Natural killer cell treated with Interleukin-12 subunit alpha and Interleukin-12 subunit beta and Interleukin-15 and Interleukin-18, amount 100 ng/mL, for 72 hours (primary cell): ENCODE results near the gene SFTPB. TPM values are rescaled to one million over a fixed set of nuclear protein-coding genes. Genes with fewer than 3 reads are reported as not detected.
A peak's percentile ranks its signal among the peaks of the same experiment; 100 is the strongest.

ENCODE experiments used
- ATAC-seq, 2 donors: fragments of 150-1000 bp; cut with Tn5 transposase in 1 of 2; sonication (Bioruptor Pico), chemical (Tn5 transposase) in 1 of 2; 2 replicates each; pipeline ENCODE4 v1.10.0; 2021
- DNase-seq: peaks from one replicate; pipeline ENCODE4 v3.0.0; 2022; ENCODE audit warnings: low spot score
- H3K27ac Mint-ChIP-seq, 2 donors: 1 replicate in 1 of 2; 2 replicates in 1 of 2; pipeline ENCODE4 v1.8.0; 2022; ENCODE audit warnings: mixed read lengths in 2 of 2, mild to moderate bottlenecking in 1 of 2, moderate library complexity in 1 of 2
- H3K27me3 Mint-ChIP-seq, 2 donors: 1 replicate in 1 of 2; 2 replicates in 1 of 2; pipeline ENCODE4 v1.8.0; 2022; ENCODE audit warnings: mixed read lengths in 2 of 2
- H3K36me3 Mint-ChIP-seq: one replicate; pipeline ENCODE4 v1.8.0; 2022; ENCODE audit warnings: mixed read lengths
- H3K4me1 Mint-ChIP-seq, 2 donors: 1 replicate in 1 of 2; 2 replicates in 1 of 2; pipeline ENCODE4 v1.8.0; 2022; ENCODE audit warnings: low read depth in 2 of 2, mixed read lengths in 2 of 2, mild to moderate bottlenecking in 1 of 2
- H3K4me3 Mint-ChIP-seq: one replicate; pipeline ENCODE4 v1.8.0; 2022; ENCODE audit warnings: mixed read lengths
- H3K9me3 Mint-ChIP-seq: 2 replicates; pipeline ENCODE4 v1.8.0; 2022; ENCODE audit warnings: mixed read lengths
- total RNA-seq, 2 donors: library from RNA; stranded (reverse); gene quantifications; one replicate each; pipeline ENCODE4 v1.2.3, GENCODE V29; 2022

SFTPB gene
- total RNA-seq, 2 donors from 2014 or later: not detected

DNA sequence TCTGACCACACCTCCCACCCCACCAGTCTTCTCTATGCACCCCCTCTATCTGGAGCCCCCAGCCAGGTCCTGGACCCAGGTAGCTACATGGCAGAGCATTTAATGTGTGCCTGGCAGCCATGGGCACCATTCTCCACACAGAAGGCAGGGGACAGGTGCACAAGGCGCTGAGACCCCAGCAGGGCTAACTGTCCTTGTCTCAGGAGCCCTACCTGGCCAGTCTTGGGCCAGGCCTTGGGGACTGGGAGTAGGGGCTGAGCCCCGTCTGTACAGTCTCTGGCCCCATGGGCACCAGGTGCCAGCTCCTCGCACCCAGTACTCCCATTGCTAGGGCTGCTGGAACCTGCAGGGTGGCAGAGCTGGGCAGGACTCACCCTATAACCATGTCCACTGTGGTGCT, 29.1 kb upstream of the SFTPB start:
- ATAC-seq (no peak), DNase-seq (peak; percentile 5)
- no peaks in the 10 kb centered on the region for H3K9me3 Mint-ChIP-seq
- H3K4me3 Mint-ChIP-seq: peak overlapping the region; percentile 94
- peaks cover 82% of the 10 kb centered on the region in 2 donors for H3K4me1 Mint-ChIP-seq
- H3K36me3 Mint-ChIP-seq: peaks cover 21% of the 10 kb centered on the region
- peak overlapping the region; percentile 84 to 99 for H3K27ac Mint-ChIP-seq
- no peaks in the 10 kb centered on the region for H3K27me3 Mint-ChIP-seq

DNA sequence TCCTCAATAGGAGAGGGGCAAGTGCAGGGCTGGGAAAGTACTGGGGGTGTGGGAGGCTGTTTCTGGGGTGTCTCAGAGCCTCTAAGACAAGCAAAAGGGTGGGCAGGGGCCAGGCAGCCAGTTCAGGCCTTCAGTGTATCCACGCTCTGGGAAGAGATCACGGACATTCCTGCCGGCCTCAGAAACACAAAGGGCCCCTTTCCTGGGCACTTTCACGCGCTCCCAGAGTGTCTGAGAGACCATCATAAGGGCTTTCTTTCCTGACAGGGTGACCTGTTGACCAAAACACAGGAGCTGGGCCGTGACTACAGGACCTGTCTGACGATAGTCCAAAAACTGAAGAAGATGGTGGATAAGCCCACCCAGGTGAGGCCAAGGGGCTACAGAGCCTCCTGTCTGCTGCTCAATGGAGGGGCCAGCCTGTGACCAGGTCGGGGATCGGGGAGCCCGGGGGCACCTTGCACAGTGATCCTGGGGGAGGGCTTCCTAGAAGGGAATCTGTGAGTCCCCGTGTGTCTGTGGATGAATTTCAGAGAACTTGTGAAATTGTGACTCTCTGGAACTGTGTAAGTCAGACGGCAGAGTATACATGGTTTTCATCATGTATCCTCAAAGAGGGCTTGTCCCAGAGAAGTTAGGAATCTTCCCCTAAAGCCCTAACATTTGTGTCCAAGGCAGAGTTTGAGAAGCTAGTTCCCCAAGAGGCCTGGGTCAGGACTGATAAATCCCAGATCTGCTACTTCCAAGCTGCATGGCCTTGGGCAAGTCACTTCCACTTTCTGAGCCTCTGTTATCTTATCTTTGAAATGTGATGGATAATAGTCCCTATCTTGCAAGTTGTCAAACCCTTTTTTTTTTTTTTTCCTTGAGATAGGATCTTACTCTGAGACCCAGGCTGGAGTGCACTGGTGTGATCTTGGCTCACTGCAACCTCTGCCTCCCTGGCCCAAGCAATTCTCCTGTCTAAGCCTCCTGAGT, 28.0 kb upstream of the SFTPB start:
- no peak for ATAC-seq
- peaks cover 81 to 82% of the 10 kb centered on the region in 2 donors for H3K4me1 Mint-ChIP-seq
- H3K27me3 Mint-ChIP-seq: no peaks in the 10 kb centered on the region
- H3K4me3 Mint-ChIP-seq: peak overlapping the region; percentile 94
- no peak for DNase-seq
- no peaks in the 10 kb centered on the region for H3K9me3 Mint-ChIP-seq
- H3K36me3 Mint-ChIP-seq: peaks cover 21% of the 10 kb centered on the region
- H3K27ac Mint-ChIP-seq: peak overlapping the region; percentile 84 to 99

DNA sequence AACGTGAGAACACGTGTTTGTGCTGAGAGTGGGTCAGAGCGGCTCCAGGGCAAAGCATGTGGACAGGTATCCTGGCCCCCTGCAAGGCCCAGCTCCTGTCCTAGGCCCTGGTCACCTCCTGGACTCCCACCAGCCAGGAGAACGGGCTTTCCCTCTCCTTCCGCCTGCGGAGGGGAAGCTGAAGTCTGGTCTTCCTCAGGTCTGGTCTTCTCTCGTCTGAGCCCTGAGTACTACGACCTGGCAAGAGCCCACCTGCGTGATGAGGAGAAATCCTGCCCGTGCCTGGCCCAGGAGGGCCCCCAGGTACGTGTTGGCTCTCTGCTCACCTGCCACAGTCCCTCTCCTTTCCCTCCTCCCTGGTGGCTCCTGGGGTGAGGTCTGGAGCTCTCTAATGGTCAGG, 27.1 kb upstream of the SFTPB start:
- Mint-ChIP-seq H3K27ac (peak overlapping the region; percentile 84 to 99), H3K27me3 (no peaks in the 10 kb centered on the region), H3K36me3 (peaks cover 21% of the 10 kb centered on the region), H3K4me1 (peaks cover 81 to 84% of the 10 kb centered on the region in 2 donors), H3K9me3 (no peaks in the 10 kb centered on the region), H3K4me3 (peak overlapping the region; percentile 94)
- DNase-seq (peak; percentile 28), ATAC-seq (no peak)

DNA sequence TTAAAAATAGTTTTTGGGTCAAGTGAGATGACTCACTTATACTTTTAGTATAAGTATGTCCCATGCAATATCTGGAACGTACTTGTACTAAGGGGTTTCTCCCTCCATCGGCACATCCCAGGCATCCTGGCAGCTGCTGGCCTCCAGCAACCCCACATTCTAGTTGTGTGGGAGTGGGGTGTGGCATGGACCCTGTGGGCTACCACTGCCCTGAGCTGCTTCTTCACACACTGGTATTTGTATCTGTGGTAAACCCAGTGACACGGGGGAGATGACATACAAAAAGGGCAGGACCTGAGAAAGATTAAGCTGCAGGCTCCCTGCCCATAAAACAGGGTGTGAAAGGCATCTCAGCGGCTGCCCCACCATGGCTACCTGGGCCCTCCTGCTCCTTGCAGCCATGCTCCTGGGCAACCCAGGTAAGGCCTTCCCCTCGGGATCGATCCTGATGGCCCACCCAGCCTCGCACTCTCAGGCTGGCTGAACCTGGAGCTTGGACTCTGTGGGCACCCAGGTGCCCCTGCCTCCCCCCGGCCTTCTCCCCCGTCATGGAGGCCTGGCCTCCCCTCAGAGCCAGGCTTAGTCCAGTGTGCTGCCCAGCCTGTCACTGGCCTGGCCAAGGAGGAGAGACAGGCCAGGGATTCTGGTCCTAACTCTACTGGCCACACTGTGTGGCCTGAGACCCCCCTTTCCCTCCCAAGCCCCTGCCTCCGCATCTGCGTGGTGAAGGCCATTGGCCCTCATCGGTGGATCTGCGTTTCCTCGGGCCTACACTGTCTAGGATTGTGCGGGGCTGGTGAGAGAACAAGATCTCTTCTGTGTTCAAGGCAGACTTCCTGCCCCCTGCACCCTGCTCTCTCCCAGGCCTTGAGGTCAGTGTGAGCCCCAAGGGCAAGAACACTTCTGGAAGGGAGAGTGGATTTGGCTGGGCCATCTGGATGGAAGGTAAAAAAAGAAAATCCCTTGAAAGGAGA, 26.3 kb upstream of the SFTPB start, which contains the start of gene GNLY:
Gene GNLY, plus strand, starts transcription at position 307 of the 974 bp plus-strand sequence. Its CDS starts 61 bp downstream, at position 368.
- DNase-seq (peak; percentile 74), ATAC-seq (peak; percentile 72 to 75)
- Mint-ChIP-seq H3K4me3 (peak within 1 kb of the TSS; percentile 94), H3K27me3 (no peaks in the 10 kb centered on the region), H3K36me3 (peaks cover 19% of the 10 kb centered on the region), H3K4me1 (peaks cover 78 to 80% of the 10 kb centered on the region in 2 donors), H3K9me3 (no peaks in the 10 kb centered on the region), H3K27ac (peak within 1 kb of the TSS; percentile 84 to 99)

DNA sequence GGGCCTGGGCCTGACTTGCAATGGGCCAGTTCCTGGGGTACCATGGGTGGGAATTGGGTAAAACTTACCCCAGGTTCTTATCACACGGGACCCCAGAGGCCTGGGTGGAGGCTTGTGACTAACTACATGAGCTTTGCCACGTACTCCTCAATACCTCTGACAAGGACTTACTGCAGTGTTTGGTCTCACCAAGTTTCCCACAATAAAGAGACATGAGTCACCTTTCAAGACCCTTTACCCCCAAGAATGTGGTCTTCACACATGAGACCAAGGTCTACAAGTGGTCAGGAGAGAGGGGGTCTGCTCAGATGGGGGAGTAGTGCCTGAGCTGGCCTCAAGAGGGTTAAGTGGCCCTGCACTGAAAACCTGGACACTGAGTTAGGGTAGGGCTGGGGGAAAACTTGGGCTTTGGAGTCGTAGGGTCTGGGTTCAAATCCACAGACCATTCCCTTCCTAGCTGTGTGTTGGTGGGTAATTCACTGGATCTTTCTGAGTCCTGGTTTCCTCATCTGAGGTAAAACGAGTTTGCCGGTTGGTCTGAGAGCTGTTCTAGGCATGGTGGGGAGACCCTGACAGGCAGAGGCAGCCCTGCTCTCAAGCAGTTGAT, 24.1 kb upstream of the SFTPB start:
- Mint-ChIP-seq H3K4me1 (peaks cover 60 to 61% of the 10 kb centered on the region in 2 donors), H3K27me3 (no peaks in the 10 kb centered on the region), H3K4me3 (peak overlapping the region; percentile 94), H3K27ac (peak overlapping the region; percentile 84 to 99), H3K9me3 (no peaks in the 10 kb centered on the region), H3K36me3 (peaks cover 4% of the 10 kb centered on the region)
- ATAC-seq: peak; percentile 65 to 68
- no peak for DNase-seq

DNA sequence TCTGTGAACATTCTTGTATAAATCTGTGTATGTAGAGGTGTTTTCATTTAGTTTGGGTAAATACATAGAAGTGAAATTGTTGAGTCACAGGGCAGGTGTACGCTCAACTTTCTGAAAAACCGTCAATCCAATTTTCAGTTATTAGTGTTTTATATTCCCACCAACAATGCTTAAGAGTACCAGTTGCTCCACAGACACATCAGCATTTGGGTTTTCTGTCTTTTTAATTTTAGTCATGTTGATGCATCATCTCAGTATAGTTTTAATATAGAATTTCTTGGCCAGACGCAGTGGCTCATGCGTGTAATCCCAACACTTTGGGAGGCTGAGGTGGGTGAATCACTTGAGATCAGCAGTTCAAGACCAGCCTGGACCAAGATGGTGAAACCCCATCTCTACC, 22.9 kb upstream of the SFTPB start:
- Mint-ChIP-seq H3K4me3 (peak overlapping the region; percentile 94), H3K4me1 (peaks cover 49 to 50% of the 10 kb centered on the region in 2 donors), H3K27ac (peak overlapping the region; percentile 84 to 99), H3K9me3 (no peaks in the 10 kb centered on the region), H3K27me3 (no peaks in the 10 kb centered on the region), H3K36me3 (peaks cover 4% of the 10 kb centered on the region)
- no peak for DNase-seq
- no peak for ATAC-seq

DNA sequence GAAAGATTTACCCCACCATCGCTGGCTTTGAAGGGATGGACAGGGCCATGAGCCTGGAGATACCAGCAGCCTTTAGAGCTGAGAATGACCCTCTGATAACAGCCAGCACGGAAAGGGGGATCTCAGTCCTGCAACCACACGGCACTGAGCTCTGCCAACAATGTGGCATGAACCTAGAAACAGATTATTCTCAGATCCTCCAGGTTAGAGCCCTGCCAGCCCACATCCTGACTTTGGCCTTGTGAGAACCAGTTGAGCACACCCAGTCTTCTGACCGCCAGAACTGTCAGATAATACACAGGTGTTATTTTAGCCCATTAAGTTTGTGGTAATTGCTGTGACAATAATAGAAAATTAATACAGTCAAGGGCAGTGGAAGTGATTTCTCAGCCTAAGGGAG, 16.8 kb upstream of the SFTPB start:
- no peak for DNase-seq
- Mint-ChIP-seq H3K36me3 (no peaks in the 10 kb centered on the region), H3K27ac (no peak overlapping the region), H3K4me1 (peaks cover 19 to 26% of the 10 kb centered on the region in 2 donors), H3K9me3 (no peaks in the 10 kb centered on the region), H3K27me3 (no peaks in the 10 kb centered on the region), H3K4me3 (no peak overlapping the region)
- ATAC-seq: peak; percentile 65 to 74

DNA sequence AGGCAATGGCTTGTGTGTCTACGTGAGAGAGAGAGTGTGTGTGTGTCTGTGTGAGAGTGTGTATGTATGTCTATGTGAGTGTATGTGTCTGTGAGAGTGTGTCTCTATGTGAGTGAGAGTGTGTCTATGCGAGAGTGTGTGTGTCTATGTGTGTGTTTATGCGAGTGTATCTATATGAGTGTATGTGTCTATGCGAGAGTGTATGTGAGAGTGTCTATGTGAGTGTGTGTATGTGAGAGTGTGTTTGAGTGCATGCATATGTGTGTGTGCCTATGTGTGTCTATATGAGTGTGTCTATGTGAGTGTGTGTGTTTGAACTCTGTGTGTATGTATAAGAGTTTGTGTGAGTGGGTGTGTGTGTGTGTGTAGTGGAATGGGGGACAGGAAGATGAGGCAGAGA, 16.4 kb upstream of the SFTPB start:
- Mint-ChIP-seq H3K36me3 (no peaks in the 10 kb centered on the region), H3K27me3 (no peaks in the 10 kb centered on the region), H3K4me1 (peaks cover 19 to 26% of the 10 kb centered on the region in 2 donors), H3K4me3 (no peak overlapping the region), H3K9me3 (no peaks in the 10 kb centered on the region), H3K27ac (no peak overlapping the region)
- peak; percentile 52 to 60 for ATAC-seq
- no peak for DNase-seq

DNA sequence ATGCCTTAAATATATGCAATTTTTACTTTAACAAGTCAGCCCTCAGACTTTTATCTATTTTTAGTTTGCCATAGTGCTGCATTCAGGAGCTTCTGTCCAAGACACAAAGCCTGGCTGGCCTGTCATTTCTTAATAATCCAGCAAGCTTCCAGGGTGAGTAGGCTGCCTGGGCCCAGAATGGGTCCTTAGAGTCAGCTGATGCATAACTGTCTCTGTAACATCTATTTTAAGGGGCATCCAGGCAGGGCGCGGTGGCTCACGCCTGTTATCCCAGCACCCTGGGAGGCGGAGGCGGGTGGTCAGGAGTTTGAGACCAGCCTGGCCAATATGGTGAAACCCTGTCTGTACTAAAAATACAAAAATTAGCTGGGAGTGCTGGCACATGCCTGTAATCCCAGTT, 14.4 kb upstream of the SFTPB start:
- H3K4me1 Mint-ChIP-seq: peaks cover 19 to 26% of the 10 kb centered on the region in 2 donors
- no peak overlapping the region for H3K4me3 Mint-ChIP-seq
- H3K36me3 Mint-ChIP-seq: no peaks in the 10 kb centered on the region
- DNase-seq: no peak
- no peaks in the 10 kb centered on the region for H3K27me3 Mint-ChIP-seq
- peak overlapping the region in 1 of 2 donors; percentile 93 for H3K27ac Mint-ChIP-seq
- no peaks in the 10 kb centered on the region for H3K9me3 Mint-ChIP-seq
- ATAC-seq: no peak

DNA sequence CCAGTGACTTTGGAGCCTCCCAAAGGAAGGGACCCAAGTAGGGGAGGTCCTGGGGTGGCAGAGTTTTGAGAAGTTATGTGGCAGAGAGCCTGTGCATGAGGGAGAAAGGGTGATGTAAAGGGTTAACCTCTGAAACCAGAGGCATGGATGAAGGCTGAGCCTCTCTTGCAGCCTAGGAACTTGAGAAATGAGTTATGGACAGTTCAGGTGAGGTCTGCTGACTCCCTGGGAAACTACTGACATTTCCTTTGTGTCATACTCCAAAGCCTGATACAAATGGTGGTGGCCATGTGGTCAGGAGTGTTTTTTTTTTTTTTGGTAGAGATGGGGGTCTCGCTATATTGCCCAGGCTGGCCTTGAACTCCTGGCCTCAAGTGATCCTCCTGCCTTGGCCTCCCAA, 13.8 kb upstream of the SFTPB start:
- H3K4me3 Mint-ChIP-seq: peak overlapping the region; percentile 84
- peaks cover 19 to 26% of the 10 kb centered on the region in 2 donors for H3K4me1 Mint-ChIP-seq
- ATAC-seq (no peak), DNase-seq (no peak)
- no peaks in the 10 kb centered on the region for H3K27me3 Mint-ChIP-seq
- no peaks in the 10 kb centered on the region for H3K9me3 Mint-ChIP-seq
- H3K27ac Mint-ChIP-seq: peak overlapping the region; percentile 93 to 97
- no peaks in the 10 kb centered on the region for H3K36me3 Mint-ChIP-seq

DNA sequence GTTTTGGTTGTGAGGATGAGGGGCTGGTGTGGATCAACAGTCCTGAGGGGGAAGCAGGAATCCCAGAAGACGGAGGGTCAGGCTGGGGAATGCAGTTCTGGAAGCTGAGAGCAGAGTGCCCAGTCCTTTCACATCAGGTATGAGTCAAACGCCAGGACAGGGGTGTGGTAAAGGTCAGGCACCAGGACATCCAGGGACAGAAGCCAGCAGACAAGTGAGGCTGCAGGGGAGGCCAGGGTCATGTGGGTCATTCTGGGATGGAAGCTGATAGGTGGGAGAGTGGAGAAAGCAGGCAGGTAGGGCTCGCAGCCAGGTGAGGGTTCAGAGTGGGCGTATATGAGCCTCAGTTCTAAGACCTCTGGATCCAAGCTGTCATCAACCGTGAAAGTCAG, 13.4 kb upstream of the SFTPB start:
- peaks cover 19 to 26% of the 10 kb centered on the region in 2 donors for H3K4me1 Mint-ChIP-seq
- ATAC-seq (no peak), DNase-seq (no peak)
- peak overlapping the region; percentile 84 for H3K4me3 Mint-ChIP-seq
- peak overlapping the region; percentile 93 to 97 for H3K27ac Mint-ChIP-seq
- H3K27me3 Mint-ChIP-seq: no peaks in the 10 kb centered on the region
- no peaks in the 10 kb centered on the region for H3K9me3 Mint-ChIP-seq
- no peaks in the 10 kb centered on the region for H3K36me3 Mint-ChIP-seq

DNA sequence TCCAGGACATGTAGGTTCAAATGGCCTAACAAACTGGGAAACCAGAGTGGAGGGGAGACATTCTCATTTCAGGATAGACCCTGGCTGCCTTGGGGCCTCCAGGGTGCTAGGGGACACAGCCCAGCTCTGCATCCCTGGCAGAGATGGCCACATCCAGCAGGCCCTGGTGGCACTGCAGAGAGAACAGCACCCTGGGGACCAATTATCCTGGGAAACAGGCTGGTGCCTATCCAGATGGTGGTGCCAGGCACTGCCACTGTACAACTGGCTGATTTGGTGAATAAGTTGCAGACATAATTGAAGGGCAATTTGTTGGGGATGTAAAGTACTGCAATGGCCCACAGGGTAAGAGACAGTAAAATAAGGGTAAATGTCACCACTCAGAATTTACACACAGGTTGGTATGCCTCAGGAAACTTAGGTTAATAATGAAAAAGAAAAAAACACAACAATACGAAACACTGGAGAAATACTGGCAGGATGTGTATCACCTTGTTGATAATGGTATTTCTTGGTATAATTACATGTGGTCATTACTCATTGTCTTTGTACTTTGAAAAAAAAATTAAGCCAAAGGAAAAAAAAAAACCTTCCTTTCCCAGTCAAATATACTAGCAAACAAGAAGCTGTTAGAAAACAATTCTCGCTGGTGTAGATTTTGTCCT, 12.8 kb upstream of the SFTPB start:
- no peaks in the 10 kb centered on the region for H3K9me3 Mint-ChIP-seq
- H3K27ac Mint-ChIP-seq: peak overlapping the region; percentile 93 to 97
- H3K27me3 Mint-ChIP-seq: no peaks in the 10 kb centered on the region
- H3K36me3 Mint-ChIP-seq: no peaks in the 10 kb centered on the region
- DNase-seq (no peak), ATAC-seq (peak; percentile 55 to 58)
- H3K4me3 Mint-ChIP-seq: peak overlapping the region; percentile 84
- H3K4me1 Mint-ChIP-seq: peaks cover 19 to 24% of the 10 kb centered on the region in 2 donors
